Spleen (tissue), 11 donors: Measurements from ENCODE around the gene LENEP. TPM values are rescaled to one million over a fixed set of nuclear protein-coding genes. Genes with fewer than 3 reads are reported as not detected.

Experiments used
- DNase-seq: peaks from one replicate; pipeline ENCODE4 v3.0.0-alpha.2; 2020
- H3K27ac ChIP-seq, 8 donors: fragments of 200-600 bp; sonication (generic) in 7 of 8; 1 replicate in 4 of 8; 2 replicates in 4 of 8; pipeline versions ENCODE4 v1.5.0 to v1.8.0; 2016 to 2021; ENCODE audit warnings: inconsistent platforms in 4 of 8, mild to moderate bottlenecking in 4 of 8, moderate library complexity in 1 of 8
- H3K27me3 ChIP-seq, 7 donors: fragments of 200-600 bp; sonication (generic) in 6 of 7; replicated peaks in 1 of 7; 1 replicate in 4 of 7; 2 replicates in 3 of 7; pipeline versions ENCODE4 v1.5.0 to v1.8.0; 2016 to 2021; ENCODE audit warnings: inconsistent platforms in 3 of 7, mild to moderate bottlenecking in 1 of 7
- H3K36me3 ChIP-seq, 6 donors: fragments of 200-600 bp; sonication (generic) in 5 of 6; 1 replicate in 4 of 6; 2 replicates in 2 of 6; pipeline versions ENCODE4 v1.5.0 to v1.8.0; 2016 to 2021; ENCODE audit warnings: inconsistent platforms in 2 of 6
- H3K4me1 ChIP-seq, 6 donors: fragments of 200-600 bp; sonication (generic) in 5 of 6; 1 replicate in 3 of 6; 2 replicates in 3 of 6; pipeline versions ENCODE4 v1.5.0 to v1.8.0; 2016 to 2021; ENCODE audit warnings: inconsistent platforms in 3 of 6
- H3K4me3 ChIP-seq, 8 donors: fragments of 200-600 bp; sonication (generic) in 7 of 8; 1 replicate in 4 of 8; 2 replicates in 4 of 8; pipeline versions ENCODE4 v1.5.0 to v1.8.0; 2016 to 2021; ENCODE audit warnings: inconsistent platforms in 4 of 8, mild to moderate bottlenecking in 4 of 8, moderate library complexity in 2 of 8
- H3K9me3 ChIP-seq, 8 donors: fragments of 200-600 bp; sonication (generic) in 7 of 8; 1 replicate in 4 of 8; 2 replicates in 4 of 8; pipeline versions ENCODE4 v1.5.0 to v1.8.0; 2016 to 2021; ENCODE audit warnings: inconsistent platforms in 4 of 8
- POLR2A ChIP-seq, 3 donors: fragments of 450-650 bp; IDR thresholded peaks; one replicate each; pipeline ENCODE4 v1.5.1; 2017; ENCODE audit warnings: antibody characterized with exemption in 3 of 3, mild to moderate bottlenecking in 1 of 3
- POLR2AphosphoS5 ChIP-seq, 3 donors: sonication (generic); formaldehyde crosslinking; IDR thresholded peaks; one replicate each; pipeline ENCODE4 v1.5.1; 2017; ENCODE audit warnings: antibody characterized with exemption in 3 of 3
- WGBS, 5 donors: extraction: QIAGEN DNeasy Blood & Tissue Kit in 3 of 5; methylation state at CpG; one replicate each; pipeline versions ENCODE4 v1.1.5 to v1.1.7; 2013 to 2018; 5-methylcytosine and 5-hydroxymethylcytosine counted together
- intact Hi-C: fragments of 100-400 bp; cut with DNase I; formaldehyde crosslinking; loops from one replicate; pipeline ENCODE4 v1.15.0; 2023; ENCODE audit warnings: low total_unique reads
- polyA plus RNA-seq, 3 donors: library from polyadenylated mRNA; stranded (reverse); fragments of 200-250 nt; gene quantifications; one replicate each; pipeline ENCODE4 v1.2.1, GENCODE V29; 2013
- total RNA-seq, 7 donors: library from RNA; depleted of rRNA in 3 of 7; stranded (reverse); fragments of >200 nt in 3 of 7; fragmentation: NEBNext Ultra II Directional in 4 of 7; extraction: Animal tissue kit (Norgen Biotek cat#: 25700) in 4 of 7; gene quantifications; one replicate each; pipeline versions ENCODE4 v1.1.0 to v1.2.1, GENCODE V29; 2016 to 2021
- TF ChIP-seq, protein P1 (sequence below), 11 experiments: fragments of 200-600 bp in 7 of 11; fragments of 450-650 bp in 4 of 11; sonication (generic) in 4 of 11; IDR thresholded peaks in 8 of 11; conservative IDR thresholded peaks in 3 of 11; 1 replicate in 7 of 11; 2 replicates in 4 of 11; pipeline versions ENCODE4 v1.4.0 to v1.8.0; 2016 to 2021; ENCODE audit warnings: antibody characterized with exemption in 11 of 11, inconsistent platforms in 4 of 11, mild to moderate bottlenecking in 1 of 11
- donor health status: healthy with polysubstance abuse.
- donor health status: DM: no; HTN: no; CAD: no; lungs with moderate emphysema.
- donor health status: DM: no; HTN: no; CAD: no.
- donor health status: Bipolar disorder and iron deficiency.
- donor health status: healthy.
- donor health status: DM: no; HTN: no; CAD: no.
- donor health status: DM: yes; HTN: yes; CAD: no.

Gene LENEP
- total and polyA plus RNA-seq, 10 donors = 0.60 TPM; not detected in 9

GRCh38 chr1:154972517-154973343 lies 20.7 kb upstream of the LENEP start:
- H3K36me3 ChIP-seq = peaks cover 0 to 30% (median 12%) of the 10 kb centered on the region in 6 donors
- no peak for TF ChIP-seq POLR2A (IDR thresholded peaks at IDR 0.05)
- TF ChIP-seq POLR2AphosphoS5 (IDR thresholded peaks at IDR 0.05) = peak in 2 of 3 donors; percentile 64 to 74
- TF ChIP-seq, protein P1, sequence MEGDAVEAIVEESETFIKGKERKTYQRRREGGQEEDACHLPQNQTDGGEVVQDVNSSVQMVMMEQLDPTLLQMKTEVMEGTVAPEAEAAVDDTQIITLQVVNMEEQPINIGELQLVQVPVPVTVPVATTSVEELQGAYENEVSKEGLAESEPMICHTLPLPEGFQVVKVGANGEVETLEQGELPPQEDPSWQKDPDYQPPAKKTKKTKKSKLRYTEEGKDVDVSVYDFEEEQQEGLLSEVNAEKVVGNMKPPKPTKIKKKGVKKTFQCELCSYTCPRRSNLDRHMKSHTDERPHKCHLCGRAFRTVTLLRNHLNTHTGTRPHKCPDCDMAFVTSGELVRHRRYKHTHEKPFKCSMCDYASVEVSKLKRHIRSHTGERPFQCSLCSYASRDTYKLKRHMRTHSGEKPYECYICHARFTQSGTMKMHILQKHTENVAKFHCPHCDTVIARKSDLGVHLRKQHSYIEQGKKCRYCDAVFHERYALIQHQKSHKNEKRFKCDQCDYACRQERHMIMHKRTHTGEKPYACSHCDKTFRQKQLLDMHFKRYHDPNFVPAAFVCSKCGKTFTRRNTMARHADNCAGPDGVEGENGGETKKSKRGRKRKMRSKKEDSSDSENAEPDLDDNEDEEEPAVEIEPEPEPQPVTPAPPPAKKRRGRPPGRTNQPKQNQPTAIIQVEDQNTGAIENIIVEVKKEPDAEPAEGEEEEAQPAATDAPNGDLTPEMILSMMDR (IDR thresholded peaks at IDR 0.05 in 8 of 11, conservative IDR thresholded peaks at IDR 0.05 in 3 of 11) = no peak
- WGBS, 5 donors = 41 to 64% (median 51%) methylated on average over 18 of the region's 18 CpGs

DNA sequence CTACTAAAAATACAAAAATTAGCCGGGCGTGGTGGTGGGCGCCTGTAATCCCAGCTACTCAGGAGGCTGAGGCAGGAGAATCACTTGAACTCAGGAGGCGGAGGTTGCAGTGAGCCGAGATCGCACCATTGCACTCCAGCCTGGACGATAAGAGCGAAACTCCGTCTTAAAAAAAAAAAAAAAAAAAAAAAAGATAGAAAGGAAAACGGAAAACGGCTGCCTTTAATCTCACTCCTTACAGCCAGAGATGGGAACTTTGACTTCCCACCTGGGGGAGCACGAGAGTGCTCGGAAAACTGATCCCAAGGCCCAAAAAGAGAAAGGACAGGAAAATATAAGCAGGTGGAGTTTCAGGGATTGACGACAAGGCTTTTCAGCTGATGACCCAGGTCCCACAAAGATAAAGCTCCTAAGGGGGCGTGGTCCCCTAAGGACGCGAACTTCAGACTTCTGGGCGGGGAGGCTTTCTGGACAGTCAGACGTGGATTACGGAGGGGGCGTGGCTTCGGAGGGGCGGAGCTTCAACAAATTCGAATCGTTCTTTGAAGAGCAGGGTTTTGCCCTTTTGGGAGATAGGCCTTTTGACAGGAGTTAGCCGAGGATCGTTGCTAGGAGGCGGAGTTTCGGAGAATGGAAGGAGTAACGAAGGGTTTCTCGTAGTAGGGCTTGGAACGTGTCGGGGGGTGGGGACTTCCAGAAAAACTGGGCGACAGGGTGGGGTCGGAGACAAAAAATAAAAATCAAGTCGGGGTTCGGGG lies 19.9 kb upstream of the LENEP start:
- Histone ChIP-seq H3K36me3 (peaks cover 0 to 27% (median 4%) of the 10 kb centered on the region in 6 donors), H3K27me3 (no peaks in the 10 kb centered on the region), H3K4me3 (peak overlapping the region; percentile 43 to 81 (median 64)), H3K9me3 (no peaks in the 10 kb centered on the region), H3K4me1 (peaks cover 33 to 83% (median 60%) of the 10 kb centered on the region in 6 donors), H3K27ac (peak overlapping the region; percentile 88 to 100 (median 98))
- WGBS, 5 donors = 5 to 7% (median 6%) methylated on average over 37 of the region's 37 CpGs
- peak in 2 of 3 donors; percentile 17 to 78 for TF ChIP-seq POLR2AphosphoS5 (IDR thresholded peaks at IDR 0.05)
- TF ChIP-seq POLR2A (IDR thresholded peaks at IDR 0.05) = no peak
- TF ChIP-seq, protein P1 (IDR thresholded peaks at IDR 0.05 in 8 of 11, conservative IDR thresholded peaks at IDR 0.05 in 3 of 11) = peak in 3 of 11 experiments; percentile 11 to 15 (median 14)
- intact Hi-C loops = no loop called here
- DNase-seq = peak; percentile 97

More at GRCh38 chr1:154972517-154973343, 20.7 kb upstream of the LENEP start:
- peaks cover 35 to 87% (median 68%) of the 10 kb centered on the region in 6 donors for H3K4me1 ChIP-seq
- H3K9me3 ChIP-seq = no peaks in the 10 kb centered on the region
- no peaks in the 10 kb centered on the region for H3K27me3 ChIP-seq
- peak overlapping the region; percentile 88 to 100 (median 98) for H3K27ac ChIP-seq
- DNase-seq = peak; percentile 79
- intact Hi-C loops = no loop called here
- H3K4me3 ChIP-seq = peak overlapping the region; percentile 43 to 81 (median 64)

DNA sequence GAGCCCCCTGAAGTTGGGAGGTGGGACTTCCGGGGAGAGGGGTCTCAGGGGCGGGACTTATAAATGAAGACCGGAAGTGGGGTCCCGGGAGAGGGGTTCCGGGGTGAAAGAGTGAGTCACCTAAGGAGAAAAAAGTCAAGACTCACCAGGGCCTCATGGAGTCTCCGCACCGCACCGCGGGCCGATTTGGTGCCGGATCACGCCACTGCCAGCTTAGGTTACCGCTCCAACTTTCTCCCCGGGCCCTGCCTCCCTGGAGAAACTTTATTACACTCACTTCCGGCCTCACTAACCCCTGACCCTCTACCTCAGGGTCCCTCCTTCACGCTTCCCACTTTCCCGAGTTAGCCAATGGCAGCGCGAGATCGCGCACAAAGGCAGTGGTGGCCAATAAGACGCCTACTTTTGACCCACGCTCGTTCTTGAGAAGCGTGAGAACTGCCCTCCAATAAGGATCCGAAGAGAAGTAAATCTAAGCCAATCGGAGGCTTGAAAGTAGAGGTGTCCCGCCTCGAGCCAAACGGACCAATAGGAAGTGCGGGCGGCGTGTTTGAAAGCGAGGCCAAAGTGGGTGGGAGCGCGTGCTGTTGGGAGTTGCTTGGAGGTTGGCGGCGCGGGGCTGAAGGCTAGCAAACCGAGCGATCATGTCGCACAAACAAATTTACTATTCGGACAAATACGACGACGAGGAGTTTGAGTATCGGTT lies 19.1 kb upstream of the LENEP start, which contains the start of gene CKS1B:
Gene CKS1B, plus strand, starts transcription at position 580 of the 706 bp plus-strand sequence. Its CDS starts 65 bp downstream, at position 645.
- Histone ChIP-seq H3K4me1 (peaks cover 29 to 76% (median 53%) of the 10 kb centered on the region in 6 donors), H3K36me3 (peaks cover 0 to 23% (median under 1%) of the 10 kb centered on the region in 6 donors), H3K27me3 (no peaks in the 10 kb centered on the region), H3K4me3 (peak within 1 kb of the TSS; percentile 43 to 81 (median 64)), H3K9me3 (no peaks in the 10 kb centered on the region), H3K27ac (peak within 1 kb of the TSS; percentile 88 to 100 (median 98))
- DNase-seq = peak; percentile 96
- TF ChIP-seq, protein P1 (IDR thresholded peaks at IDR 0.05 in 8 of 11, conservative IDR thresholded peaks at IDR 0.05 in 3 of 11) = peak in 2 of 11 experiments; percentile 9 to 40
- TF ChIP-seq POLR2AphosphoS5 (IDR thresholded peaks at IDR 0.05) = peak; percentile 83 to 93 (median 90)
- peak in 1 of 3 donors; percentile 46 for TF ChIP-seq POLR2A (IDR thresholded peaks at IDR 0.05)
- WGBS, 5 donors = 0 to 1% (median 0%) methylated on average over 47 of the region's 47 CpGs
- intact Hi-C loops = no loop called here
